PC-9 (cell line): ENCODE results near the gene CRACR2A.

ENCODE experiments used
- EZH2 ChIP-seq: fragments of 200-600 bp; sonication (generic); IDR thresholded peaks from 2 replicates; pipeline ENCODE4 v1.8.0; 2017; ENCODE audit warnings: antibody characterized with exemption, low read depth
- TF ChIP-seq, protein P1 (sequence below): fragments of 200-600 bp; sonication (generic); conservative IDR thresholded peaks from 2 replicates; pipeline ENCODE4 v1.6.1; 2017; ENCODE audit warnings: mixed run types, antibody characterized with exemption, mild to moderate bottlenecking, moderate library complexity

DNA sequence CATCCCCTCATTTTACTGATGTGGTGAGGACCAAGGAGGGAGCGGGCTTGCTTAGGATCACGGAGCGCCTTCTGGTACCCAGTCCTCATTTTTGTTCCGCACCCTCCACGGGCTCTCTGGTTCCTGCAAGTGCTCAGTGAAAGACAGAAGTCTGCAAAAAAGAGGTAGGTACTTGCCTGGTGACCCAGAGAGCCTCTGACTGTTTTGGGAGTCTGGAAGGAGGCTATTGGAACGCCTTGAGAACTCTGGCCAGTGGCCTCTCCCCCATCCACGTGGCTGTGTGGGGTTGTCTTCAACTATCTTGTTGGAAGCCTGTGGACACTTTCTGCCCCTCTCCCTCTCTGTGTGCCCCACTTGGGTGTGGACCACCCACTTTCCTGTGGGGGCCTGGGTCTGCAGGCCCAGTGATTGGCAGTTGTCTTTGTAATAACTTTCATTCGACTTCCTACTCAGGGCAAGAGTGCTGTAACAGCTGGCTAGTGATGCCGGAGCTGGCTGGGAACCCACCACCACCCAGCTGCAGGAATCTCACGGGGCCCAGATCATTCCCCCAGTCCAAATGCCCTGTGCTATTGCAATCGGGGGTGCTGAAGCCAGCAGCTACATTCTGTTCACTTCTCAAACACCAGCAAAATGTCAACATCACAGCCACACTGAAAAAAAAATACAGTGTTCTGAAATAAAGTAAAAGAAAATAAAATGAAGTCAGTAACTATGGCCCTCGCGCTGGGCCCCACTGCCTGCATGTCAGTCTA, 139.1 kb downstream of the CRACR2A start:
- TF ChIP-seq, protein P1, sequence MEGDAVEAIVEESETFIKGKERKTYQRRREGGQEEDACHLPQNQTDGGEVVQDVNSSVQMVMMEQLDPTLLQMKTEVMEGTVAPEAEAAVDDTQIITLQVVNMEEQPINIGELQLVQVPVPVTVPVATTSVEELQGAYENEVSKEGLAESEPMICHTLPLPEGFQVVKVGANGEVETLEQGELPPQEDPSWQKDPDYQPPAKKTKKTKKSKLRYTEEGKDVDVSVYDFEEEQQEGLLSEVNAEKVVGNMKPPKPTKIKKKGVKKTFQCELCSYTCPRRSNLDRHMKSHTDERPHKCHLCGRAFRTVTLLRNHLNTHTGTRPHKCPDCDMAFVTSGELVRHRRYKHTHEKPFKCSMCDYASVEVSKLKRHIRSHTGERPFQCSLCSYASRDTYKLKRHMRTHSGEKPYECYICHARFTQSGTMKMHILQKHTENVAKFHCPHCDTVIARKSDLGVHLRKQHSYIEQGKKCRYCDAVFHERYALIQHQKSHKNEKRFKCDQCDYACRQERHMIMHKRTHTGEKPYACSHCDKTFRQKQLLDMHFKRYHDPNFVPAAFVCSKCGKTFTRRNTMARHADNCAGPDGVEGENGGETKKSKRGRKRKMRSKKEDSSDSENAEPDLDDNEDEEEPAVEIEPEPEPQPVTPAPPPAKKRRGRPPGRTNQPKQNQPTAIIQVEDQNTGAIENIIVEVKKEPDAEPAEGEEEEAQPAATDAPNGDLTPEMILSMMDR = no peak
- TF ChIP-seq EZH2 = no peak
